ENCODE results near the gene RPL36A. TPM values are rescaled to one million over a fixed set of nuclear protein-coding genes. Genes with fewer than 3 reads are reported as not detected.
A peak's percentile ranks its signal among the peaks of the same experiment; 100 is the strongest.

Gene RPL36A
- total RNA-seq = 10 to 100 TPM; 30.8 to 98.9 (median 53.9) TPM
- polyA plus RNA-seq = 1,000 to 10,000 TPM; 1,515 to 2,119 TPM
- long read RNA-seq, donor 1, transcript RPL36A-203 (5 exons, 910 nt) = major isoform, 47 of 49 reads
- long read RNA-seq, donor 1, partial matches to known transcripts = 0 of 49 reads
- long read RNA-seq, donor 1, other reads (novel, unspliced or antisense) = 0 of 49 reads
- long read RNA-seq, donor 2, transcript RPL36A-203 (5 exons, 910 nt) = major isoform, 44 of 49 reads
- long read RNA-seq, donor 2, partial matches to known transcripts = 3 of 49 reads
- long read RNA-seq, donor 2, other reads (novel, unspliced or antisense) = 1 of 49 reads
- long read RNA-seq, donor 3, transcript RPL36A-203 (5 exons, 910 nt) = major isoform, 5 of 6 reads
- long read RNA-seq, donor 3, partial matches to known transcripts = 0 of 6 reads
- long read RNA-seq, donor 3, other reads (novel, unspliced or antisense) = 0 of 6 reads

DNA sequence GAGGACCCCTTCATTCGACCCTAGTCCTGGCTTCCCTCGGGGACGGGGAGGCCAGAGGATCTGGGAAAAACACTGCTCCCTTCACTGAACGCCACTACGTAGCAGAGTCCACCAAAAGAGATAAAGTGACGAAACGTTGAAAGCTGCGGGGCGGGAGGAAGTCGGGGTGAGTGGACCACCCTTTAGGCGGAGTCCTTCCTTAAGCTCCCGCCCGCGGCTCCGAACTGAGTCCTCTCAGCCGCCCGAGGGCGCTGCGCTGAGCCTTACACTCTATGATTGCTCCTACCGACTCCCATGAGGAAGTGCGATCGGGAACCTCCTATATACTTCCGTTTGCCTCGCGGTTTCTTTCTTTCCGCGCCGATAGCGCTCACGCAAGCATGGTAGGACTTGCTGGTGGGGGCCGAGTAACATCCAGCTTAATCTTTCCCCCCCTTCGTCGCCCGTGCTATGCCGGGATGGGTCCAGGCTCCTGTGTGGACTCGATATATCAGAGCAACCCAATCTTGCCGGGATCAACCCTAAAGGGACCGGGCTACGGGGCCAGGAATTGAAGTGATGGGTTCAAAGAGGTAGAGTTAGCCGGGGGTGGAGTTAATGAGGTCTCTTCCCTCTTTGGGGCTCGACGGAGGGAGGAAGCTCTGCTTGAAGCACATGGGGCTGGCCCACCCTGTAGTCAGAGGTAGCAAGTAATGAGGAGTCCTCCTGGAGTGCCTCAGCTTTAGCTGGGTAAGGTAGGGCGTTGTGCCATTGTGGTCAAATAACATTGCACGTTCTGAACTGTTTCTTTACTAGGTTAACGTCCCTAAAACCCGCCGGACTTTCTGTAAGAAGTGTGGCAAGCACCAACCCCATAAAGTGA lies at the start of gene RPL36A:
TSS of gene RPL36A (plus strand) at position 348 of the 862 bp plus-strand sequence. CDS start at position 381, 33 bp downstream.
- WGBS, 2 donors = 0% methylated on average over 43 to 47 of the region's 47 CpGs
- DNase-seq (peak; percentile 79 to 84), ATAC-seq (peak; percentile 97 to 100 (median 99))
- no peaks in the 10 kb centered on the region for H3K9me3 ChIP-seq
- H3K4me3 ChIP-seq = peak within 1 kb of the TSS; percentile 28 to 70 (median 62)
- intact Hi-C loops (cut with DNase I) = no loop called here
- no peaks in the 10 kb centered on the region for H3K27me3 ChIP-seq
- peak within 1 kb of the TSS in 9 of 10 donors; percentile 28 to 87 (median 69) for H3K27ac ChIP-seq
- peaks cover 0 to 38% (median 0%) of the 10 kb centered on the region in 9 donors for H3K36me3 ChIP-seq
- TF ChIP-seq, protein P1, sequence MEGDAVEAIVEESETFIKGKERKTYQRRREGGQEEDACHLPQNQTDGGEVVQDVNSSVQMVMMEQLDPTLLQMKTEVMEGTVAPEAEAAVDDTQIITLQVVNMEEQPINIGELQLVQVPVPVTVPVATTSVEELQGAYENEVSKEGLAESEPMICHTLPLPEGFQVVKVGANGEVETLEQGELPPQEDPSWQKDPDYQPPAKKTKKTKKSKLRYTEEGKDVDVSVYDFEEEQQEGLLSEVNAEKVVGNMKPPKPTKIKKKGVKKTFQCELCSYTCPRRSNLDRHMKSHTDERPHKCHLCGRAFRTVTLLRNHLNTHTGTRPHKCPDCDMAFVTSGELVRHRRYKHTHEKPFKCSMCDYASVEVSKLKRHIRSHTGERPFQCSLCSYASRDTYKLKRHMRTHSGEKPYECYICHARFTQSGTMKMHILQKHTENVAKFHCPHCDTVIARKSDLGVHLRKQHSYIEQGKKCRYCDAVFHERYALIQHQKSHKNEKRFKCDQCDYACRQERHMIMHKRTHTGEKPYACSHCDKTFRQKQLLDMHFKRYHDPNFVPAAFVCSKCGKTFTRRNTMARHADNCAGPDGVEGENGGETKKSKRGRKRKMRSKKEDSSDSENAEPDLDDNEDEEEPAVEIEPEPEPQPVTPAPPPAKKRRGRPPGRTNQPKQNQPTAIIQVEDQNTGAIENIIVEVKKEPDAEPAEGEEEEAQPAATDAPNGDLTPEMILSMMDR (IDR thresholded peaks at IDR 0.05) = peak; percentile 31 to 82 (median 59)
- H3K4me1 ChIP-seq = peaks cover 0 to 17% (median 7%) of the 10 kb centered on the region in 9 donors

DNA sequence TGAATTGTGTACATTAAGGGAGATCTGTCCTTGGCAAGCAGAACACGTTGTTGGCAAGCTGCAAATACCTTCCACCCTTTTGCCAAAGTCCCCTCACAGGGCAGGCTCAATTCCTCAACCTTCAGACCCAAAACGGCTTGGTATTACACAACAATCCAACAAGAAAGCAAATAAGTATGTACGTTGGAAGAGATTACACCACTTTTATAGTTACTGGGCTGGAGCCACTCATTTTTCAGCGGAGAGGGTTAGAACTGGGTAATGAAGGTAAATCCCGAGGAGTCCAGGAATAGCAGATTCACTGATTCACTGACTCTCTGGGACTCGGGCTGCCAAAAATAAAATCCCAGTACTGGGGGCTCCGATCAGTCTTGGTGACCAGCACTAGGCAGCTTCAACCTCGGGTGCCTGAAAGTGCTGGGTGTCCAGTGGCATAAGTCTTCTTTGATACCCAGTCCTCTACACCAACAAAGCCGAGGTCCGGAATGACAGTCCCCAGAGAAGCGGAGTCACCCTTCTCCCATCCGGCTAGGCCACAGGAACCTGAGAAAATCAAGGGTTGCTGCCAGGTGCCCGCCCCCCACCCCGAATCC lies 42.9 kb upstream of the RPL36A start:
- no peaks in the 10 kb centered on the region for H3K9me3 ChIP-seq
- intact Hi-C loops (cut with DNase I) = no loop called here
- H3K36me3 ChIP-seq = peaks cover 0 to 20% (median 0%) of the 10 kb centered on the region in 9 donors
- TF ChIP-seq, protein P1 (IDR thresholded peaks at IDR 0.05) = no peak
- DNase-seq = peak in 1 of 2 donors; percentile 2
- H3K4me3 ChIP-seq = peak overlapping the region; percentile 44 to 80 (median 69)
- peak overlapping the region; percentile 5 to 93 (median 87) for H3K27ac ChIP-seq
- no peaks in the 10 kb centered on the region for H3K27me3 ChIP-seq
- peaks cover 0 to 15% (median 4%) of the 10 kb centered on the region in 9 donors for H3K4me1 ChIP-seq
- peak in 7 of 8 donors; percentile 11 to 54 (median 36) for ATAC-seq
- 0 to 1% methylated on average over 14 of the region's 14 CpGs for WGBS, 2 donors

DNA sequence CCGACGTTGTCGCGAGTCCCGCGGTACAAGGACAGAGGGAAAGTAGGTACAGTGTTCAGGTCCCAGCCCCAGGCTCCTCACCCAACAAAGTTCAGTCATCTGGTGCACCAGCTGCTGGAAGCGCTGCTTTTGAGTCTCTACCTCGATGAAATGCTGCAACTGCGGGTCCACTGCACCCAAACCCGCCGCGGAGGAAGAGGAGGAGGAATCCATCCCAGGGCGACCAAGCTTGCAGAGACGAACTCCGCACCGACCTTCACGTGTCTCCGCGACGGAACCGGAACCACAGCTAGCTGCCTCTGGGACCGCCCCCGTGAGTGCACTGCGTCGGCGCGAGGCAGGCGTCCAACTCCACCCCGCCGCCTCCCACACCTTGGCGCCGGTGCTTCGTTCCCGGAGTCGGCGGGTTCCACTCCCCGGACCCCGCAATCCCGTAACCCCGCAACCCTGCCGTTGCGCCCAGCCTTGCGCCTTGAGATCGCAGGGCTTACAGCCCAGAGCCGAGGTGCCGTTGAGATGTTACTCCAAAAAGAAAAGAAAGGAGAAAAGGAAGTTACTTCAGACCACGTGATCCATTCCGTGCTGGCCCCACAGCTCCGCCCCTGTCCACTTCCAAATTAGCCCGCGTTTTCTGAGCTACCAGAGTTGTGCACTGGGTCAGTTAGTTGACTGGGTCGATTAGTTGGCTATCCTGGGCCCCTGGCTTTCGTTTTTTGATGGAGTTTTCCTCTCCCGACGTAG lies 42.2 kb upstream of the RPL36A start, which contains the start of gene TIMM8A:
TSS of gene TIMM8A (minus strand) at position 291 of the 741 bp plus-strand sequence. CDS start at position 213, 78 bp downstream.
- WGBS, 2 donors = 0 to 1% methylated on average over 49 to 55 of the region's 55 CpGs

More for the DNA sequence above, 42.2 kb upstream of the RPL36A start, which contains the start of gene TIMM8A:
- peak within 1 kb of the TSS; percentile 5 to 93 (median 87) for H3K27ac ChIP-seq
- H3K27me3 ChIP-seq = no peaks in the 10 kb centered on the region
- intact Hi-C loops (cut with DNase I) = no loop called here
- H3K9me3 ChIP-seq = no peaks in the 10 kb centered on the region
- TF ChIP-seq, protein P1 (IDR thresholded peaks at IDR 0.05) = no peak
- peak; percentile 97 to 99 (median 99) for ATAC-seq
- peak; percentile 78 for DNase-seq
- H3K4me3 ChIP-seq = peak within 1 kb of the TSS; percentile 44 to 80 (median 69)
- H3K36me3 ChIP-seq = peaks cover 0 to 20% (median 0%) of the 10 kb centered on the region in 9 donors
- H3K4me1 ChIP-seq = peaks cover 0 to 15% (median 4%) of the 10 kb centered on the region in 9 donors
